Suprapubic skin (tissue), 4 donors: ENCODE data around the gene MCM9. TPM values are rescaled to one million over a fixed set of nuclear protein-coding genes. Genes with fewer than 3 reads are reported as not detected.

Source experiments
- DNase-seq, 2 donors: peaks; one replicate each; pipeline ENCODE4 v3.0.0-alpha.2; 2019; ENCODE audit warnings: low spot score in 2 of 2
- H3K27ac ChIP-seq: fragments of 200-600 bp; sonication (generic); one replicate; pipeline ENCODE4 v1.5.1; 2019
- H3K27me3 ChIP-seq: fragments of 200-600 bp; sonication (generic); one replicate; pipeline ENCODE4 v1.5.1; 2019
- H3K36me3 ChIP-seq: fragments of 200-600 bp; sonication (generic); one replicate; pipeline ENCODE4 v1.5.1; 2019
- H3K4me1 ChIP-seq: fragments of 200-600 bp; sonication (generic); one replicate; pipeline ENCODE4 v1.5.1; 2019
- H3K4me3 ChIP-seq: fragments of 200-600 bp; sonication (generic); one replicate; pipeline ENCODE4 v1.5.1; 2019; ENCODE audit warnings: mild to moderate bottlenecking
- H3K9me3 ChIP-seq: fragments of 200-600 bp; sonication (generic); one replicate; pipeline ENCODE4 v1.5.1; 2019
- CTCF ChIP-seq, 2 donors: fragments of 200-600 bp in 1 of 2; fragments of 450-650 bp in 1 of 2; sonication (generic) in 1 of 2; IDR thresholded peaks; one replicate each; pipeline ENCODE4 v1.5.1; 2016 to 2019; ENCODE audit warnings: antibody characterized with exemption in 2 of 2, mild to moderate bottlenecking in 1 of 2, moderate library complexity in 1 of 2
- EP300 ChIP-seq: sonication (generic); formaldehyde crosslinking; IDR thresholded peaks from one replicate; pipeline ENCODE4 v1.6.1; 2017; ENCODE audit warnings: antibody characterized with exemption
- POLR2A ChIP-seq, 2 donors: fragments of 450-650 bp; IDR thresholded peaks; one replicate each; pipeline ENCODE4 v1.6.1; 2017; ENCODE audit warnings: antibody characterized with exemption in 2 of 2, mild to moderate bottlenecking in 2 of 2, moderate library complexity in 2 of 2
- POLR2AphosphoS5 ChIP-seq, 3 donors: sonication (generic); formaldehyde crosslinking; IDR thresholded peaks; one replicate each; pipeline ENCODE4 v1.6.1; 2017; ENCODE audit warnings: antibody characterized with exemption in 3 of 3
- WGBS: methylation state at CpG from one replicate; pipeline ENCODE4 v1.1.5; 2018; 5-methylcytosine and 5-hydroxymethylcytosine counted together
- total RNA-seq, 4 donors: library from RNA; depleted of rRNA; stranded (reverse); fragments of >200 nt; gene quantifications; one replicate each; pipeline ENCODE4 v1.1.0, GENCODE V29; 2016

The MCM9 gene
- total RNA-seq, 4 donors from 2014 or later = 19.2 to 37.2 (median 26.8) TPM

GRCh38 chr6:118864341-118865099 lies 70.4 kb downstream of the MCM9 start:
- no peak for TF ChIP-seq POLR2A (IDR thresholded peaks at IDR 0.05)
- TF ChIP-seq EP300 = no peak
- TF ChIP-seq CTCF (IDR thresholded peaks at IDR 0.05) = no peak
- no peak for TF ChIP-seq POLR2AphosphoS5 (IDR thresholded peaks at IDR 0.05)
- no peaks in the 10 kb centered on the region for H3K36me3 ChIP-seq
- no peaks in the 10 kb centered on the region for H3K4me1 ChIP-seq
- no peaks in the 10 kb centered on the region for H3K9me3 ChIP-seq
- no peak overlapping the region for H3K27ac ChIP-seq
- no peaks in the 10 kb centered on the region for H3K27me3 ChIP-seq
- 58% methylated on average over 7 of the region's 7 CpGs for WGBS
- H3K4me3 ChIP-seq = no peak overlapping the region
- no peak for DNase-seq

- H3K4me1 ChIP-seq = no peaks in the 10 kb centered on the region
- no peak overlapping the region for H3K27ac ChIP-seq
- no peaks in the 10 kb centered on the region for H3K36me3 ChIP-seq
- no peak for DNase-seq
- 84% methylated on average over 4 of the region's 4 CpGs for WGBS
- no peak for TF ChIP-seq EP300
- no peak for TF ChIP-seq POLR2AphosphoS5 (IDR thresholded peaks at IDR 0.05)
- TF ChIP-seq POLR2A (IDR thresholded peaks at IDR 0.05) = no peak
- TF ChIP-seq CTCF (IDR thresholded peaks at IDR 0.05) = no peak
- H3K27me3 ChIP-seq = no peaks in the 10 kb centered on the region
- H3K4me3 ChIP-seq = no peak overlapping the region
- no peaks in the 10 kb centered on the region for H3K9me3 ChIP-seq
These were observed 72.5 kb downstream of the MCM9 start for GRCh38 chr6:118862443-118862842.

- 66% methylated on average over 4 of the region's 10 CpGs for WGBS
- no peaks in the 10 kb centered on the region for H3K4me1 ChIP-seq
- no peak for DNase-seq
- no peaks in the 10 kb centered on the region for H3K9me3 ChIP-seq
- H3K36me3 ChIP-seq = no peaks in the 10 kb centered on the region
- TF ChIP-seq EP300 = no peak
- no peak overlapping the region for H3K27ac ChIP-seq
- H3K4me3 ChIP-seq = no peak overlapping the region
- no peaks in the 10 kb centered on the region for H3K27me3 ChIP-seq
These were observed 74.1 kb downstream of the MCM9 start for GRCh38 chr6:118860880-118861279.

GRCh38 chr6:118860363-118860762 lies 74.6 kb downstream of the MCM9 start:
- H3K4me3 ChIP-seq = no peak overlapping the region
- 97% methylated on average over 1 of the region's 1 CpG for WGBS
- TF ChIP-seq EP300 = no peak
- no peak for TF ChIP-seq CTCF (IDR thresholded peaks at IDR 0.05)
- no peaks in the 10 kb centered on the region for H3K36me3 ChIP-seq
- no peaks in the 10 kb centered on the region for H3K4me1 ChIP-seq
- no peaks in the 10 kb centered on the region for H3K9me3 ChIP-seq
- no peaks in the 10 kb centered on the region for H3K27me3 ChIP-seq
- H3K27ac ChIP-seq = no peak overlapping the region
- DNase-seq = no peak

GRCh38 chr6:118859517-118860064 lies 75.4 kb downstream of the MCM9 start:
- TF ChIP-seq EP300 = no peak
- no peak for TF ChIP-seq POLR2A (IDR thresholded peaks at IDR 0.05)
- no peak for TF ChIP-seq CTCF (IDR thresholded peaks at IDR 0.05)
- no peak for TF ChIP-seq POLR2AphosphoS5 (IDR thresholded peaks at IDR 0.05)
- DNase-seq = no peak
- Histone ChIP-seq H3K4me3 (no peak overlapping the region), H3K9me3 (no peaks in the 10 kb centered on the region), H3K36me3 (no peaks in the 10 kb centered on the region), H3K27ac (no peak overlapping the region), H3K27me3 (no peaks in the 10 kb centered on the region), H3K4me1 (no peaks in the 10 kb centered on the region)
- 72% methylated on average over 3 of the region's 3 CpGs for WGBS
